Right lobe of liver (tissue), 4 donors: ENCODE data around the gene SPATA46.

ENCODE experiments used
- POLR2A ChIP-seq: fragments of 450-650 bp; IDR thresholded peaks from one replicate; pipeline ENCODE4 v1.6.1; 2017; ENCODE audit warnings: antibody characterized with exemption, mild to moderate bottlenecking
- TF ChIP-seq, protein P1 (sequence below), 4 donors: fragments of 200-600 bp in 3 of 4; fragments of 450-650 bp in 1 of 4; IDR thresholded peaks; one replicate each; pipeline versions ENCODE4 v1.5.1 to v1.8.0; 2016 to 2022; ENCODE audit warnings: antibody characterized with exemption in 4 of 4, mild to moderate bottlenecking in 2 of 4
- donor health status: DM: no; HTN: no; CAD: no.
- donor health status: DM: no; HTN: no; CAD: no.
- donor health status: DM: no; HTN: yes; CAD: no.

- TF ChIP-seq POLR2A = no peak
- TF ChIP-seq, protein P1, sequence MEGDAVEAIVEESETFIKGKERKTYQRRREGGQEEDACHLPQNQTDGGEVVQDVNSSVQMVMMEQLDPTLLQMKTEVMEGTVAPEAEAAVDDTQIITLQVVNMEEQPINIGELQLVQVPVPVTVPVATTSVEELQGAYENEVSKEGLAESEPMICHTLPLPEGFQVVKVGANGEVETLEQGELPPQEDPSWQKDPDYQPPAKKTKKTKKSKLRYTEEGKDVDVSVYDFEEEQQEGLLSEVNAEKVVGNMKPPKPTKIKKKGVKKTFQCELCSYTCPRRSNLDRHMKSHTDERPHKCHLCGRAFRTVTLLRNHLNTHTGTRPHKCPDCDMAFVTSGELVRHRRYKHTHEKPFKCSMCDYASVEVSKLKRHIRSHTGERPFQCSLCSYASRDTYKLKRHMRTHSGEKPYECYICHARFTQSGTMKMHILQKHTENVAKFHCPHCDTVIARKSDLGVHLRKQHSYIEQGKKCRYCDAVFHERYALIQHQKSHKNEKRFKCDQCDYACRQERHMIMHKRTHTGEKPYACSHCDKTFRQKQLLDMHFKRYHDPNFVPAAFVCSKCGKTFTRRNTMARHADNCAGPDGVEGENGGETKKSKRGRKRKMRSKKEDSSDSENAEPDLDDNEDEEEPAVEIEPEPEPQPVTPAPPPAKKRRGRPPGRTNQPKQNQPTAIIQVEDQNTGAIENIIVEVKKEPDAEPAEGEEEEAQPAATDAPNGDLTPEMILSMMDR (IDR thresholded peaks at IDR 0.05) = no peak
Measured at GRCh38 chr1:162398999-162399580, 22.4 kb upstream of the SPATA46 start.
